Parathyroid adenoma (tissue), 2 donors: ENCODE measurements around the gene KCNG1.

Experiments used
- H2AFZ ChIP-seq: fragments of 300-600 bp; sonication (generic); one replicate; pipeline ENCODE4 v1.7.0; 2017; ENCODE audit warnings: antibody characterized with exemption, mild to moderate bottlenecking
- H3K27ac ChIP-seq: fragments of 300-600 bp; sonication (generic); one replicate; pipeline ENCODE4 v1.7.0; 2017
- H3K27me3 ChIP-seq: fragments of 300-600 bp; sonication (generic); one replicate; pipeline ENCODE4 v1.7.0; 2017; ENCODE audit warnings: low read length; ENCODE audit not compliant: control insufficient read depth, insufficient read depth
- H3K36me3 ChIP-seq: fragments of 300-600 bp; sonication (generic); one replicate; pipeline ENCODE4 v1.7.0; 2017; ENCODE audit warnings: low read length; ENCODE audit not compliant: control insufficient read depth, insufficient read depth
- H3K4me1 ChIP-seq: fragments of 300-600 bp; sonication (generic); one replicate; pipeline ENCODE4 v1.7.0; 2017; ENCODE audit warnings: control low read depth
- H3K4me2 ChIP-seq: fragments of 300-600 bp; sonication (generic); one replicate; pipeline ENCODE4 v1.7.0; 2017; ENCODE audit warnings: low read length
- H3K4me3 ChIP-seq: fragments of 300-600 bp; sonication (generic); one replicate; pipeline ENCODE4 v1.7.0; 2017; ENCODE audit warnings: low read depth, low read length
- H3K79me2 ChIP-seq: fragments of 300-600 bp; sonication (generic); one replicate; pipeline ENCODE4 v1.7.0; 2017; ENCODE audit warnings: control low read depth
- H3K9ac ChIP-seq: fragments of 300-600 bp; sonication (generic); one replicate; pipeline ENCODE4 v1.7.0; 2017; ENCODE audit warnings: mild to moderate bottlenecking
- H3K9me3 ChIP-seq: fragments of 300-600 bp; sonication (generic); one replicate; pipeline ENCODE4 v1.7.0; 2017; ENCODE audit warnings: low read length; ENCODE audit not compliant: control insufficient read depth
- TF ChIP-seq, protein P1 (sequence below): fragments of 300-600 bp; sonication (generic); IDR thresholded peaks from one replicate; pipeline ENCODE4 v1.7.0; 2017; ENCODE audit warnings: antibody characterized with exemption, mild to moderate bottlenecking
- donor health status: primary hyperparathyroidism.

Gene KCNG1, protein sequence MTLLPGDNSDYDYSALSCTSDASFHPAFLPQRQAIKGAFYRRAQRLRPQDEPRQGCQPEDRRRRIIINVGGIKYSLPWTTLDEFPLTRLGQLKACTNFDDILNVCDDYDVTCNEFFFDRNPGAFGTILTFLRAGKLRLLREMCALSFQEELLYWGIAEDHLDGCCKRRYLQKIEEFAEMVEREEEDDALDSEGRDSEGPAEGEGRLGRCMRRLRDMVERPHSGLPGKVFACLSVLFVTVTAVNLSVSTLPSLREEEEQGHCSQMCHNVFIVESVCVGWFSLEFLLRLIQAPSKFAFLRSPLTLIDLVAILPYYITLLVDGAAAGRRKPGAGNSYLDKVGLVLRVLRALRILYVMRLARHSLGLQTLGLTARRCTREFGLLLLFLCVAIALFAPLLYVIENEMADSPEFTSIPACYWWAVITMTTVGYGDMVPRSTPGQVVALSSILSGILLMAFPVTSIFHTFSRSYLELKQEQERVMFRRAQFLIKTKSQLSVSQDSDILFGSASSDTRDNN

DNA sequence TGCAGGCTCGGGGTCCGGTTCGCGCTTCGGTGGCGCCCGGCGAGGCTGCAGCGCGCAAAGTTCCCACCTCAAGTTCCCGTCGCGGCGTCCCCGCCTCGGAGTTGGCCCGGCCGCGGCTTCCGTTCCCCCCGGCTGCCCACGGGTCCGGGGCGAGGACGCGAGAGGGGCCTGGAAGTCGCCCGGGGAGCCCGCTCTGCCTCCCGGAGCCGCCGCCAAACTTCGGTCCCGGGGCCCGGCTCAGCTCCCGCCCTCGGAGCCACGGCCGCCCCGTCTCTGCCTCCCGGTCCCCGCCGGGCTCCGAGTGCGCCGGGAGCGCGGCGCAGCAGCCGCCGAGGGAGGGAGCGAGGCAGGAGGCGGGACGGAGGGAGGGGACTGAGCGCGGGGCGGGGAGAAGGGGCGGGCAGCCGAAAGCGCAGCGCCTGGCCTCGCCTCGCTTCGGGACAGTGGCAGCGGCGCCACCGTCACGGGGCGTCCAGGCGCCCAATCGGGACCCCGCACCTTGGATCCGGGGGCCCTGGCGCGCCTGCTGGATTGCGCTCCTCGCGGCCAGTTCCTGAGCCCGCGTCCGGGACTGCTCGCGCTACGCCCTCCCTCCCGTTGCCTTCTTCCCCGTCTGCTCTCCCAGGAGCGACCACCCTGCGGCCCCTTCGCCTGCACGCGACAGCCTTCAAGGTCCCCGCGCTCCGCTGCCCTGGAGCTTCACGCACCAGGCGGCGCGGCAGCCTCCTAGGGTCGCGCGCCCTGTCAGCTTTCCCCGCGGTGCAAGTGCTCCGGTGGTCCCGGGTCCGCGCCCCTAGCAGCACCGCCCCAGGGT lies at the start of gene KCNG1:
TSS of gene KCNG1 (minus strand) at position 305 of the 814 bp plus-strand sequence. CDS start 12,769 bp downstream, outside the sequence.
- H3K9ac ChIP-seq: no peak within 1 kb of the TSS
- peak within 1 kb of the TSS; percentile 99 for H3K4me2 ChIP-seq
- H3K9me3 ChIP-seq: no peaks in the 10 kb centered on the region
- no peaks in the 10 kb centered on the region for H3K36me3 ChIP-seq
- H3K4me3 ChIP-seq: peak within 1 kb of the TSS; percentile 76
- H3K27ac ChIP-seq: no peak within 1 kb of the TSS
- H3K27me3 ChIP-seq: no peaks in the 10 kb centered on the region
- no peaks in the 10 kb centered on the region for H3K79me2 ChIP-seq
- H3K4me1 ChIP-seq: no peaks in the 10 kb centered on the region
- TF ChIP-seq, protein P1, sequence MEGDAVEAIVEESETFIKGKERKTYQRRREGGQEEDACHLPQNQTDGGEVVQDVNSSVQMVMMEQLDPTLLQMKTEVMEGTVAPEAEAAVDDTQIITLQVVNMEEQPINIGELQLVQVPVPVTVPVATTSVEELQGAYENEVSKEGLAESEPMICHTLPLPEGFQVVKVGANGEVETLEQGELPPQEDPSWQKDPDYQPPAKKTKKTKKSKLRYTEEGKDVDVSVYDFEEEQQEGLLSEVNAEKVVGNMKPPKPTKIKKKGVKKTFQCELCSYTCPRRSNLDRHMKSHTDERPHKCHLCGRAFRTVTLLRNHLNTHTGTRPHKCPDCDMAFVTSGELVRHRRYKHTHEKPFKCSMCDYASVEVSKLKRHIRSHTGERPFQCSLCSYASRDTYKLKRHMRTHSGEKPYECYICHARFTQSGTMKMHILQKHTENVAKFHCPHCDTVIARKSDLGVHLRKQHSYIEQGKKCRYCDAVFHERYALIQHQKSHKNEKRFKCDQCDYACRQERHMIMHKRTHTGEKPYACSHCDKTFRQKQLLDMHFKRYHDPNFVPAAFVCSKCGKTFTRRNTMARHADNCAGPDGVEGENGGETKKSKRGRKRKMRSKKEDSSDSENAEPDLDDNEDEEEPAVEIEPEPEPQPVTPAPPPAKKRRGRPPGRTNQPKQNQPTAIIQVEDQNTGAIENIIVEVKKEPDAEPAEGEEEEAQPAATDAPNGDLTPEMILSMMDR: no peak
- H2AFZ ChIP-seq: peak within 1 kb of the TSS; percentile 87

DNA sequence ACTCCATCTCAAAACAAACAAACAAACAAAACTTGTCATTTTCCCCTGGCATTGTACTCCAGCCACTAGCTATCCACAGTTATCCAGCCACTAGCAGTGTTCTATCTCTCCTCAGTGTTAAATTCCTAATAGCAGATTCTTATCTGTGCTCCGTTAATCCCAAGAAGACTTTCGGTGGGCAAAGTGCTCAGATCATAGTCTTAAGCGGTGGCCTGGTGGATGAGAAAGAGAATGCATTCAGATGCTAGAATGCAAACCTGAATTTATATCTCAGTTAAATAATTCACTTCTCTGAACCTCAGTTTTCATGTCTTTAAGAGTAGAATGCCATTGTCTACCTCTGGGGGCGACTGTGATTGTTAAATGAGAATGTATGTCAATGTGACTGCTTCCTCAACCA lies 47.7 kb upstream of the KCNG1 start:
- H3K27ac ChIP-seq: no peak overlapping the region
- H3K9ac ChIP-seq: no peak overlapping the region
- TF ChIP-seq, protein P1: no peak
- no peak overlapping the region for H2AFZ ChIP-seq
- no peaks in the 10 kb centered on the region for H3K79me2 ChIP-seq
- H3K4me3 ChIP-seq: no peak overlapping the region
- no peaks in the 10 kb centered on the region for H3K36me3 ChIP-seq
- no peaks in the 10 kb centered on the region for H3K27me3 ChIP-seq
- no peak overlapping the region for H3K4me2 ChIP-seq
- no peaks in the 10 kb centered on the region for H3K9me3 ChIP-seq
- peaks cover 4% of the 10 kb centered on the region for H3K4me1 ChIP-seq

DNA sequence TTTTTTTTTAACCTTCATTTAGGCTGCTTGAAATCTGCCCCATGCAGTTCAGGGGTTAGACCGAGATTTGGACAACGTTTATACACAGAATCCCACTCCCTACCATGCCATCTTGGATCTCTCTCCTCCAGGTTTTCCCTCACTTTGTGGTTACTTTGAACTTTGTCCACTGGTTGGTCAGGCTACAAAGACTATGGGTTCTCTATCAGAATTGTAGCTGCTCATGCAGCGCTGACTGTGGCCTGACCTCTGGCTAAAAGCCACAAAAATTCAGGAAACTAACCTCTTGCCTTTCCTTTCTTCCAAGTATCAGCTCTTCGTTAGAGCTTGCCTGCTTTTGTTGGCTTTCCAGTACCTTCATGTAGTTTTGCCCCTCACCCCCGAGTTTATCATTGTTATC lies 44.9 kb upstream of the KCNG1 start:
- Histone ChIP-seq H3K4me2 (peak overlapping the region; percentile 1), H3K36me3 (no peaks in the 10 kb centered on the region), H3K4me1 (peaks cover 4% of the 10 kb centered on the region), H3K9ac (no peak overlapping the region), H3K27me3 (no peaks in the 10 kb centered on the region), H3K27ac (no peak overlapping the region), H2AFZ (peak overlapping the region; percentile 35), H3K79me2 (no peaks in the 10 kb centered on the region), H3K9me3 (no peaks in the 10 kb centered on the region), H3K4me3 (peak overlapping the region; percentile 25)
- TF ChIP-seq, protein P1: no peak

DNA sequence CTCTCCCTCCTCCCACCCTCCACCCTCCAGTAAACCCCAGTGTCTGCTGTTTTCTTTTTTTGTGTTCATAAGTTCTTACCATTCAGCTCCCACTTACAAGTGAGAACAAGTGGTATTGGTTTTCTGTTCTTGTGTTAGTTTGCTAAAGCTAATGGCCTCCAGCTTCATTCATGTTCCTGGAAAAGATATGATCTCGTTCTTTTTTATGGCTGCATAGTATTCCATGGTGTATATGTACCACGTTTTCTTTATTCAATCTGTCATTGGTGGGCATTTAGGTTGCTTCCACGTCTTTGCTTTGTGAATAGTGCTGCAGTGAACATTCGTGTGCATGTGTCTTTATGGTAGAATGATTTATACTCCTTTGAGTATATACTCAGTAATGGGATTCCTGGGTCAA lies 42.7 kb upstream of the KCNG1 start:
- Histone ChIP-seq H3K27ac (no peak overlapping the region), H3K36me3 (no peaks in the 10 kb centered on the region), H3K79me2 (no peaks in the 10 kb centered on the region), H3K4me3 (no peak overlapping the region), H3K27me3 (no peaks in the 10 kb centered on the region), H3K4me2 (no peak overlapping the region), H3K9me3 (no peaks in the 10 kb centered on the region), H2AFZ (no peak overlapping the region), H3K4me1 (peaks cover 4% of the 10 kb centered on the region), H3K9ac (no peak overlapping the region)
- TF ChIP-seq, protein P1: no peak
